A673 (cell line): ENCODE measurements around the gene MXRA7. TPM values are rescaled to one million over a fixed set of nuclear protein-coding genes. Genes with fewer than 3 reads are reported as not detected.

ENCODE experiments used
- BruUV-seq: library from RNA; stranded (reverse); fragments of 400-500 nt; replicated peaks from 2 replicates; lab custom pipeline; 2021; lab: Mats Ljungman, UMichigan
- CTCF ChIA-PET: fragments of 300-600 bp; sonication (Branson Sonifier 250); formaldehyde crosslinking; loops from one replicate; lab custom pipeline; 2022; ENCODE audit warnings: antibody characterized with exemption; lab: Charles Lee
- POLR2A ChIA-PET: fragments of 300-600 bp; sonication (Branson Sonifier 250); formaldehyde crosslinking; loops from one replicate; lab custom pipeline; 2022; ENCODE audit warnings: antibody characterized with exemption; ENCODE audit not compliant: low non-redundant PET; lab: Charles Lee
- DNase-seq: peaks from one replicate; pipeline ENCODE4 v3.0.0-alpha.2; 2015; ENCODE audit warnings: low spot score
- H3K27ac ChIP-seq: fragments of 200-600 bp; sonication (generic); 2 replicates; pipeline ENCODE4 v1.5.1; 2016; ENCODE audit warnings: mixed run types, low read depth, mild to moderate bottlenecking, mixed read lengths, antibody characterized with exemption, low read length; ENCODE audit not compliant: poor library complexity, severe bottlenecking
- H3K27me3 ChIP-seq: fragments of 200-600 bp; sonication (generic); replicated peaks from 2 replicates; pipeline ENCODE4 v1.6.1; 2017; ENCODE audit warnings: mixed run types, low read depth, mild to moderate bottlenecking, mixed read lengths, antibody characterized with exemption, low read length; ENCODE audit not compliant: insufficient read depth, poor library complexity
- H3K36me3 ChIP-seq: fragments of 200-600 bp; sonication (generic); 2 replicates; pipeline ENCODE4 v1.6.1; 2016; ENCODE audit warnings: mixed run types, mild to moderate bottlenecking, mixed read lengths, antibody characterized with exemption, low read length; ENCODE audit not compliant: insufficient read depth, poor library complexity, severe bottlenecking
- H3K4me1 ChIP-seq: fragments of 200-600 bp; sonication (generic); 2 replicates; pipeline ENCODE4 v1.6.1; 2017; ENCODE audit warnings: mixed run types, mild to moderate bottlenecking, mixed read lengths, antibody characterized with exemption, low read length; ENCODE audit not compliant: insufficient read depth, poor library complexity, severe bottlenecking
- H3K4me3 ChIP-seq: fragments of 200-600 bp; sonication (generic); 2 replicates; pipeline ENCODE4 v1.5.1; 2016; ENCODE audit warnings: low read depth, mixed run types, mild to moderate bottlenecking, mixed read lengths, low read length; ENCODE audit not compliant: poor library complexity, severe bottlenecking
- H3K9me3 ChIP-seq: fragments of 200-600 bp; sonication (generic); 2 replicates; pipeline ENCODE4 v1.6.1; 2016; ENCODE audit warnings: mixed run types, low read depth, mild to moderate bottlenecking, mixed read lengths, antibody characterized with exemption, low read length; ENCODE audit not compliant: poor library complexity, severe bottlenecking
- EZH2 ChIP-seq: fragments of 200-600 bp; sonication (generic); IDR thresholded peaks from 2 replicates; pipeline ENCODE4 v1.6.1; 2017; ENCODE audit warnings: borderline replicate concordance, low read depth, mild to moderate bottlenecking, mixed read lengths, antibody characterized with exemption, low read length; ENCODE audit not compliant: poor library complexity, severe bottlenecking
- intact Hi-C: fragments of 100-400 bp; cut with micrococcal nuclease; formaldehyde crosslinking; loops from one replicate; pipeline ENCODE4 v1.10.0; 2022; ENCODE audit not compliant: unreplicated experiment
- total RNA-seq: library from RNA; stranded (reverse); gene quantifications from 2 replicates; pipeline ENCODE4 v1.2.3, GENCODE V29; 2021
- TF ChIP-seq, protein P1 (sequence below): fragments of 300-800, 200-600 bp; sonication (generic); conservative IDR thresholded peaks from 2 replicates; pipeline ENCODE4 v1.5.1; 2017; ENCODE audit warnings: low read depth, mild to moderate bottlenecking, antibody characterized with exemption, low read length, moderate library complexity, mixed read lengths

The MXRA7 gene
- total RNA-seq, 1 experiment from 2014 or later: 61.5 TPM

DNA sequence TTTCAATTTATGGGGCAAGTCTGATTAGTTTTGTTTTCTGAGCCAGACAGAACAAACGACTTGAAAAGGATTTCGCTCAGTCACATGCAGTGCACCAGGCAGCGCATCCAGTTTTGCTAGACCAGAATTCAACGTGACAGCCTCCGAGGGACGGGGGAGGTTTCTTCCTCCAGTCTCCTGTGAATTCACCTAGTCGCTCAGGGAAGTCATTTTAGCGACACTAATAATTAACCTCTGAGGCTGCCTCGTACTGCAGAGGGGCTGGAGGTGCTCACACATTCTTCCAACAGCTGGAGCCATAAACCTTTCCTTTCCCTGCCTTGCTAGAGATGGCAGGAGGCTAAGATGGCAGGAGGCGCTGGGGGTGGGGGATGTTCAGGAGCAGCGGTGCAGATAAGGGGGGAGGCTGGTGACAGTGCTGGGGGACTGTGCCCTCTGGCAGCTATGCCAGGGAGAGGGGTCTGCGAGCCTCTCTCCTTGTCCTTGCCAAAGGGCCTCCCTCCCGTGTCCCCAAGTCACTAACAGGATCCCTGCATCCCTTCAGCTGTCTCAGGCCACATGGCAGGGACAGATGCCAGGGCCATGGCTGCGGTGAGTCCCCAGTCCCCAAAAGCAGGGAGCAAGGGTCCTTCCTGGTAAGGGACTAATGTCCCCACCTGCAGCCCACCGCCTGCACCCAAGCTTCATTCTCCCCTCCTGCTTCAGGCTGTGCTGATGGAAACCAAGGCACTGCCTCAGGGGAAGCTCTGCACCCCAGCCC lies 24.0 kb downstream of the MXRA7 start:
- Histone ChIP-seq H3K9me3 (no peaks in the 10 kb centered on the region), H3K36me3 (peaks cover 6% of the 10 kb centered on the region), H3K27me3 (no peaks in the 10 kb centered on the region), H3K4me3 (no peak overlapping the region), H3K27ac (no peak overlapping the region), H3K4me1 (no peaks in the 10 kb centered on the region)
- BruUV-seq: no TSS peak
- intact Hi-C loops: no loop called here
- POLR2A ChIA-PET: no interaction called here
- no peak for DNase-seq
- CTCF ChIA-PET: no interaction called here
- TF ChIP-seq EZH2: no peak
- TF ChIP-seq, protein P1, sequence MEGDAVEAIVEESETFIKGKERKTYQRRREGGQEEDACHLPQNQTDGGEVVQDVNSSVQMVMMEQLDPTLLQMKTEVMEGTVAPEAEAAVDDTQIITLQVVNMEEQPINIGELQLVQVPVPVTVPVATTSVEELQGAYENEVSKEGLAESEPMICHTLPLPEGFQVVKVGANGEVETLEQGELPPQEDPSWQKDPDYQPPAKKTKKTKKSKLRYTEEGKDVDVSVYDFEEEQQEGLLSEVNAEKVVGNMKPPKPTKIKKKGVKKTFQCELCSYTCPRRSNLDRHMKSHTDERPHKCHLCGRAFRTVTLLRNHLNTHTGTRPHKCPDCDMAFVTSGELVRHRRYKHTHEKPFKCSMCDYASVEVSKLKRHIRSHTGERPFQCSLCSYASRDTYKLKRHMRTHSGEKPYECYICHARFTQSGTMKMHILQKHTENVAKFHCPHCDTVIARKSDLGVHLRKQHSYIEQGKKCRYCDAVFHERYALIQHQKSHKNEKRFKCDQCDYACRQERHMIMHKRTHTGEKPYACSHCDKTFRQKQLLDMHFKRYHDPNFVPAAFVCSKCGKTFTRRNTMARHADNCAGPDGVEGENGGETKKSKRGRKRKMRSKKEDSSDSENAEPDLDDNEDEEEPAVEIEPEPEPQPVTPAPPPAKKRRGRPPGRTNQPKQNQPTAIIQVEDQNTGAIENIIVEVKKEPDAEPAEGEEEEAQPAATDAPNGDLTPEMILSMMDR: no peak

DNA sequence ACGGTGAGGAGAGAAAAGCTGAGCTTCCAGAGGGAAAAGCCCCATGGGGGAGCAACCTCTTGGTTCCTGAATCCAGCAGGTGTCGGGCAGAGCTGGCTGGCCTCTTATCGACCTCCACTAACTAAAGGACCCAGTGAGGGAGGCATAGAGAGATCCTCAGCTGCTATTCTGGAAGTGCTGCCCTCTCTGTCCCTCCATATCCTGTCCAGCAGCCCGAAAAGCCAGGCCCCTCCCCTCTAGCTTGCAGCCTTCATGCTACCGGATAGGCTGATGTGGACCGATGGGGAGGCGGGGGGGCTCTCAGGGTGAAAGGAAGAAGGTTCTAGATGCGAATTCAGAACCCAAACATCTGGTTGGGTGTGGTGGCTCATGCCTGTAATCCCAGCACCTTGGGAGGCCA lies 24.9 kb downstream of the MXRA7 start:
- no peak for DNase-seq
- no TSS peak for BruUV-seq
- ChIA-PET POLR2A (no interaction called here), CTCF (no interaction called here)
- intact Hi-C loops: no loop called here
- peaks cover 6% of the 10 kb centered on the region for H3K36me3 ChIP-seq
- no peak overlapping the region for H3K27ac ChIP-seq
- no peak overlapping the region for H3K4me3 ChIP-seq
- no peaks in the 10 kb centered on the region for H3K4me1 ChIP-seq
- TF ChIP-seq, protein P1: no peak
- no peak for TF ChIP-seq EZH2
- H3K27me3 ChIP-seq: no peaks in the 10 kb centered on the region
- H3K9me3 ChIP-seq: no peaks in the 10 kb centered on the region

DNA sequence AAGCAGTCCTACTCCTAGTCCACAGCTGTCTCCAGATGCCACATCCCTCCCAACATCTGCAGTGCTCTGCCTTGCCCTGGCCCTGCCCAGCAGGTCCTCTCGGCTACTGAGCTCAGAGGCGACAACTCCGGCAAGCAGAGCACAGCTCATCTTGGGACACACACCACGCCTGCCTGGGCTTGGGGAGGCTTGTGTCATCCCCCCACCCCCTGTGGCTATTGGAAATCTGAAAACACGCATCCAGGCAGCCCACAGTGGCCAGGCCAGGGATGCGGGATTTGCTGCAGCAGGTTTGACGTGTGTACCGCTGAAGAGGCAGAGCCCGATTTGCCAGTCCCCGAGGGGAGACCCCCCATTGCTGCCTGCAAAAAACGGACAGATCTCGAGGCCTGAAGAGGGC lies 25.4 kb downstream of the MXRA7 start:
- CTCF ChIA-PET: no interaction called here

More for the DNA sequence above, 25.4 kb downstream of the MXRA7 start:
- no peaks in the 10 kb centered on the region for H3K9me3 ChIP-seq
- H3K27me3 ChIP-seq: no peaks in the 10 kb centered on the region
- peaks cover 6% of the 10 kb centered on the region for H3K36me3 ChIP-seq
- intact Hi-C loops: no loop called here
- H3K27ac ChIP-seq: no peak overlapping the region
- TF ChIP-seq EZH2: no peak
- TF ChIP-seq, protein P1: no peak
- H3K4me3 ChIP-seq: no peak overlapping the region
- no peak for DNase-seq
- POLR2A ChIA-PET: no interaction called here
- H3K4me1 ChIP-seq: no peaks in the 10 kb centered on the region
- BruUV-seq: no TSS peak
